ENCODE results near the gene BDKRB2.

Gene BDKRB2

GRCh38 chr14:96252999-96253539, 48.4 kb downstream of the BDKRB2 start:
- no peak for DNase-seq (ENCODE audit: low spot score)

DNA sequence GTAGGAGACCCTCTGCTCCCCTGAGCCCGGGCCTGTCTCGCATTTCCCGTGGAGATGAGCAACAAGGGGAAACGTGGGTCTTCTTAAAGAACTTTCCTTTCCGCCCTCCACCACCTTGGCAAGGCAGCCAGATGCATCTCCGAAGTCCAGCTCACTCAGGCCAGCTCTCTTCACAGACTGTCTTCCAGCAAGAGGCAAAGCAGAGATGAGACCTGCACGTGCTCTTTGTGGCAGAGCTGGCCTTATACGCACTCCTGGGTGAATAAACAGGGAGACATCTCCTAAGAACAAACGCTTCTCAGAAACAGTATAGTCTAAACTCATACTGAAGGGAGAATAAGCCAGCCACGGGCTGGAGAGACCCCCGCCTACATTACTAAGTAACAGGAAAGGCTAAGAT, 50.0 kb downstream of the BDKRB2 start:
- no peak for DNase-seq (ENCODE audit: low spot score)

GRCh38 chr14:96255501-96256366, 51.1 kb downstream of the BDKRB2 start, which contains the start of gene BDKRB1:
TSS of gene BDKRB1 (plus strand) at chr14:96256210. CDS start at chr14:96263683, 7,473 bp downstream.
- DNase-seq (ENCODE audit: low spot score): no peak

GRCh38 chr14:96256407-96256806, 51.8 kb downstream of the BDKRB2 start:
- DNase-seq (ENCODE audit: low spot score): no peak

DNA sequence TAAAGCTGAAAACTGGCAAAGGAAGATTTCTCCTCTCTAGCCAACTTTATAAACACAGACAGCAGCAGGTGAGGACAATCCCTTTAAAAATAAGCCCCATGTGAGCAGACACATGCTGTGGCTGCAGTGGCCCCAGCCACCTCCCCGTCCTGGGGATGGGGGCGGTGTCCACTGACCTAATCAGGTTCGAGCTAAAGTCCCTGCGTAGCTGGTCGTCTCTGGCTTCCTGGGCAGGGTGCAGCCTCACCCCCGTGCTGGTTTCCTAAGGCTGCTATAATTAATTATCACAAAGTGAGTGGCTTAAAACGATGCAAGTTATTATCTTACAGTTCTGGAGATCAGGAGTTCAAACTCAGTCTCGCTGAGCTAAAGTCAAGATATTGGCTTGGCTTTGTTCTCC, 52.4 kb downstream of the BDKRB2 start:
- DNase-seq (ENCODE audit: low spot score): no peak

DNA sequence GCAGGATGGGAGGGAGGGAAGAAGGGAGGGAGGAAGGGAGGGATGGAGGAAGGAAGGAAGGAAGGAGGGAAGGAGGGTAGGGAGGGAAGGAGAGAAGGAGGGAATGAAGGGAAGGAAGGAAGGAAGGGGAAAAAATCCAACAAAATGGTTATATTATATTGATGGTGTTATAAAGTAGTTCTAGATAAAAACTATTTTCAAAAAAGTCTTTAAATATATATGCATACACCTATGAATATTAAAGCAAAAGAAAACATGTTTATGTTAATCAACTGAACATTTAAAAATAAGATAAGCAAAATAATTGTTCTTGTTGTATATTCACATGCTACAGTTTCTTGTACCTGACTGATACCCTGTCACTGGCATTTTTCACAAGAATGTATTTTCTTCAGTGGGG, 53.3 kb downstream of the BDKRB2 start:
- no peak for DNase-seq (ENCODE audit: low spot score)

DNA sequence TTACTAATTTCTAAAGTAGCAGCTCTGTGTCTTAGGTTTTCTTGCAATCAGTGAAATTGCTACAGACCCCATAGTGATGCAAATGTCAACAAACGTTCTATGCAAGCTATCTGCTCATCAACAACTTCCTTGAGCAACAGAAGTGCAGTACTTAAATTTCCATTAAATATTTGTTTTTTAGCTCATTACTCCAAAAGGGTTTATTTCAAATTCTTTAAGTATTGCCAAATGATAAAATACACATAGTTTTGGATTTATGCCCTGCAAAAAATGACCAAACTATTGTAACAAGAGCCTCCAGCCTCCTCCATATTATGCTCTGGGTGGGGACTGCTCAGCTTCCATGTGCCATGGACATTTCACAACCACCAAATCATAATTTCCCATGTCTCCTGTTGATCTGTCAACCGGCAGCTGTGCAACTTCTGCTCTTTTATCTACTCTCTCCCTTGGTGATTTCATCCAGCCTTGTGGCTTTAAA, 55.7 kb downstream of the BDKRB2 start:
- no peak for DNase-seq (ENCODE audit: low spot score)

- DNase-seq (ENCODE audit: low spot score): no peak
Measured at GRCh38 chr14:96261053-96261452, 56.4 kb downstream of the BDKRB2 start.

DNA sequence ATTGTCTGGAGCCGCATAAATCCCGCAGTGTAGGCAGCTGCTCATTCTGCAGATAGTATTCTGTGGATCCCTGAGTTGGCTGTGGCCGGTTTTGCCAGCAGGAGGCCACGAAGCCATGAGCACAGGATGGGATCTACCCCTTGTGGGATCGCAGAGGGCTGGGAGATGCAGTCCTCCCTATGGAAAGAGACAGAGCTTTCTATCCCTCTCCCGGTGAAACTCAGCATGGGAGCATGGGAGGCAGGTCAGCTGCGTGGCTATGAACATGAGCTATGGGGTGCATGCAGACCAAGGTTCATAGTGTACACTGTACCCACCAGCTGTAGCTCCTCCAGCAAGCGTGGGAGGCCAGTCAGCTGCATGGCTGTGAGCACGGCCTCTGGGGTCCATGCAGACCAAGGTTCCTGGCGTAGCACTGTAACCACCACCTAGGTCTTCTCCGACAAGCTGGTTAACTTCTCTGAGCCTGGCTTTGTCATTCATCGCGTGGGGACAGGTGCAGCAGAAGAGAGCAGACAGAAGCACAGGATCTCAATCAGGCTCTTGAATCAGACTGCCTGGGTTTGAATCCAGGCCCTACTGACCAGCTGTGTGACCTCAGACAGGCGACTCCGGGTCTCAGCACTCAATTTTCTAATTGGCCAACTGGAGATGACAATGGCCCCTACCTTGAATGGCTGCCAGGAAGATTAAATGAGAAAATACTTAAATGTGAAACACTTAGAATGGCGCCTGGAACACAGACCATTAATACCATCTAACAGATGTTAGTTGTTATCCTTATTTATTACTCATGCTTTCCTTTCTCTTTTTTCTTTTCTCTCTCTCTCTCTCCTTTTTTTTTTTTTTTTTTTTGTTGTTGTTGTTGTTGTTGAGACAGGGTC, 57.4 kb downstream of the BDKRB2 start:
- no peak for DNase-seq (ENCODE audit: low spot score)

DNA sequence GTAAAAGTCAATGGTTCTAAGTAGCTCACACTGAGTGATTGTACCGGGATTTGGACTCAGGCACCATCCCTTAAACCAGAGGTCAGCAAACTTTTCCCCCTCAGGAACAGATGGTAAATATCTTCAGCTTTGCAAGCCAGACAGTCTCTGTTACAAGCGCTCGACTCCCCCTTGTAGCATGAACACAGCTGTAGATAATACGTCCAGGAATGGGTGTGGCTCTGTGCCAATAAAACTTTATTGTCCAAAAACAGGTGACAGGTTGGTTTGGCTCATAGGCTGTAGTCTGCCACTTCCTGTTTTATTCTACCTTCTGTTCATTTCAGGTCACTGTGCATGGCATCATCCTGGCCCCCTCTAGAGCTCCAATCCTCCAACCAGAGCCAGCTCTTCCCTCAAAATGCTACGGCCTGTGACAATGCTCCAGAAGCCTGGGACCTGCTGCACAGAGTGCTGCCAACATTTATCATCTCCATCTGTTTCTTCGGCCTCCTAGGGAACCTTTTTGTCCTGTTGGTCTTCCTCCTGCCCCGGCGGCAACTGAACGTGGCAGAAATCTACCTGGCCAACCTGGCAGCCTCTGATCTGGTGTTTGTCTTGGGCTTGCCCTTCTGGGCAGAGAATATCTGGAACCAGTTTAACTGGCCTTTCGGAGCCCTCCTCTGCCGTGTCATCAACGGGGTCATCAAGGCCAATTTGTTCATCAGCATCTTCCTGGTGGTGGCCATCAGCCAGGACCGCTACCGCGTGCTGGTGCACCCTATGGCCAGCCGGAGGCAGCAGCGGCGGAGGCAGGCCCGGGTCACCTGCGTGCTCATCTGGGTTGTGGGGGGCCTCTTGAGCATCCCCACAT, 58.9 kb downstream of the BDKRB2 start:
- DNase-seq (ENCODE audit: low spot score): no peak

DNA sequence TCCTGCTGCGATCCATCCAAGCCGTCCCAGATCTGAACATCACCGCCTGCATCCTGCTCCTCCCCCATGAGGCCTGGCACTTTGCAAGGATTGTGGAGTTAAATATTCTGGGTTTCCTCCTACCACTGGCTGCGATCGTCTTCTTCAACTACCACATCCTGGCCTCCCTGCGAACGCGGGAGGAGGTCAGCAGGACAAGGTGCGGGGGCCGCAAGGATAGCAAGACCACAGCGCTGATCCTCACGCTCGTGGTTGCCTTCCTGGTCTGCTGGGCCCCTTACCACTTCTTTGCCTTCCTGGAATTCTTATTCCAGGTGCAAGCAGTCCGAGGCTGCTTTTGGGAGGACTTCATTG, 59.5 kb downstream of the BDKRB2 start:
- DNase-seq (ENCODE audit: low spot score): no peak

GRCh38 chr14:96264853-96265252, 60.2 kb downstream of the BDKRB2 start:
- no peak for DNase-seq (ENCODE audit: low spot score)

DNA sequence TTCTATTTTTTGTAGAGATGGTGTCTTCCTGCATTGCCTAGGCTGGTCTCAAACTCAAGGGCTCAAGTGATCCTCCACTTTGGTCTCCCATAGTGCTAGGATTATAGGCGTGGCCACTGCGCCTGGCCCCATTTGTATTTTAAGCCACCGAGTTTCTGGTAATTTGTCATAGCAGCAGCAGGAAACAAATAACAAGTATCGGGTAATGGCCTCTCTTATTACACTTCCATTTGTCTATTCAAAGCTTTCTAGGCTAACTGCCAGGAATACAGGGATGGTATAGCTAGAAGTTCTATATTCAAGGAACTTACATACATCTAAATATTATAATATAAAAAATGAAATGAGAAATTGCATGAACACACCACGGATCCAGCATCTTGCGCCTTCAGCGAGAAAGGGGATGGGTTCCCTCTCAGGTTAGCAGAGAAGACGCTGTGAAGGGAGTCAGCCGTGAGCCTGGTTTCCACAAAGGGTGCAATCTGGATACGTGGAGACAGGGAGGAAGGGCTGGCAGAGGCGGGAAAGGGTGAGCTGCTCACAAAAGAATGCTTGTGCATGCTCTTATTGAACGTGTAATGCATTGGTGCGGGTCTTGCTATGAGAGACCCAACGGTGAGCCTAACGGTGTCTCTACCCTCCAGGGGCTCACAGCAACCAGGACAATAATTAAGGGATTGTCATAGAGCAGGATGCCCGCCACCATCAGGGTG, 60.9 kb downstream of the BDKRB2 start:
- no peak for DNase-seq (ENCODE audit: low spot score)

DNA sequence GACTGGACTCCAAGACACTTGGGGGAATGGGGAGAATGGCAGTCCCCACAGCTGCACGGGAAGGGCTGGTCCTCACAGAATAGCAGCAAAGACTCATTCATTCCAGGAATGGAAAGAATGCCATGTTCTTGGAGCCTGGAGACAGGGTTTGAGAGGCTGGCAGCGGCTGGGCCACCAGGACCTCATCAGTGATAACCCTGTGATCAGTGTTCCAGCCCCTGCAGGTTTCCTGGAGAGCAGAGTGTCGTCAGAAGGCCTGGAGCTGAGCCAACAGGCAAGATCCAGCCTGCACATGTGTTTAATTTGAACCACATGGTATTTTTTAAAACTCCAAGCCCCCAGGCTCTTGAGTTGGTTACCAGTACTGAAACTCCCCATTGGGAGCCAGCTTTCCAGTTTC, 62.7 kb downstream of the BDKRB2 start:
- no peak for DNase-seq (ENCODE audit: low spot score)

DNA sequence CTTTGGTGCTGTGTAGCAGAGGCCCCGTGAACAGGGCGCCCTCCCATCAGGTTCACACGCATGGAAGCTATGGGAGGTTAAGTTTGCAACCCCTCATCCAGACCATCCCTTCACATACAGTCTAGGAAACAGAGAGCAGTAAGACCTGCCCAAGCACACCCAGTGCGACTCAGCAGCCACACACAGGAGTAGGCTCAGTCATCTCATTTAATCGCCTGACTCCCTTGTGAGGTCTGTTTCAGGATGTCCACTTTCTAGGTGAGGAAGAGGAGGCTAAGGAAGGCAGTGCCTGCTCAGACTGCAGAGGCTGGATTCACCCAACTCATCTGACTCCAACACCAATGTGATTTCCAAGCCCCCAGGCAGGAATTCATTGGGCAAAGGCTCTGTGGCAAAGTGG, 63.3 kb downstream of the BDKRB2 start:
- DNase-seq (ENCODE audit: low spot score): no peak

DNA sequence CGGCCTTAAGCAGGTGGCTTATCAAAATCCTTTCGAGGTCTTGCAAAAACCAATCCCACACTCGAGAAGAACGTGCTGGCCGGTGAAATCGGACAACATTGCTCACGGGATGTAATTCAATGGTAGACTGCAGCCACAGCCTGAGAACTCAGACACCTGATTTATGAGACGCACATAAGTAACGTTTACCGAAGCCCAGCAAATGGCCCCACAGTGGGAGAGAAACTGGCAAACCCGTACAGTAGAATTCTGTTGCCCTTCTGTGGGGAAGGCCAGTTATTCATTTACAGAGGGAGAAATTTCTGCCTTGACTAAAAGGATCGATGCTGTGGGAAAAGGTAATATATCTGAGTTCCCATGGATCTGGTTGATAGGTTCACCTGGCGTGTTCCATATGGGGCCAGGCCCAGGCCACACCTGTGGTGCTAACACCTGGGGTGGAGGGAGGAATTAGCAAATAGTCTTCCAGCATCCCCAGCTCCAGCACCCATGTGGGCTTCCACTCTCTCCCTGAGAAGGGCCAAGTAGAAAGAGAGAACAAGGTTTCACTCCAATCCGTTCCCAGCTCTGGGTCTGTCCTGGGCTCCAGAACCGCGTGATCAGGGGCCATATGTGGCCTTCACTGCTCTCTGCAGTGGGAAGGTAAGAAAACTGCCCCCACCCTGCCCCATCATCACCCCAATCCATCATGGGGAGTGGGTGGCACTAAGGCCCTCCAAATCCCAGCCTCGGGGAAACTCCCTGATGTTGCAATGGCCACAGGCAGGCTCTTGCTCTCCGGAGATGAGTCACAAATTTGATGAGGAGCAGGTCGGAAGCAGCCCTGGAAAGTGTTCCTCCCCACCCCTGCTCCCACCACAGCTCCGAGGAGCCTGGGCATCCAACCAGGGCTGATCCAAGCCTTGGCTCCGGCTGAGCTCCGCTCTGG, 64.1 kb downstream of the BDKRB2 start:
- no peak for DNase-seq (ENCODE audit: low spot score)

- DNase-seq (ENCODE audit: low spot score): no peak
Measured at GRCh38 chr14:96269359-96269710, 64.7 kb downstream of the BDKRB2 start.

- no peak for DNase-seq (ENCODE audit: low spot score)
Measured at GRCh38 chr14:96270565-96271420, 66.2 kb downstream of the BDKRB2 start.

DNA sequence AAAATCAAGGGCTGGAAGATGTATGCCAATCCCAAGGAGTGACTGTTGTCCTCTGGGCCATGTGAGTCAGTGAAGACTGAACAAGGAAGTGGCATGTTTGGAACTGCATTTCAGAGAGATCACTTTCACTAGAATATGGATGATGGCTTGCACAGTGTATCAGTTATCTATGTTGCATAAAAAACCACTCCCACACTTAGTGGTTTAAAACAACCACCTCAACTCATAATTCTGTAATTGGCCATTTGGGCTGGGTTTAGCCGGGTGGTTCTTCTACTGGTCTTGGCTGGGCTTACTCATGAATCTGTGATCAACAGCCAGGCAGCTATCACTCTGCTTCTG, 66.8 kb downstream of the BDKRB2 start:
- no peak for DNase-seq (ENCODE audit: low spot score)
